GM12872 (cell line): ENCODE results near the gene RPS6KL1.

Source experiments
- CTCF ChIP-seq: IDR thresholded peaks from 3 replicates; pipeline ENCODE4 v1.5.1; 2011; ENCODE audit warnings: low read depth, mild to moderate bottlenecking, low read length, moderate library complexity; ENCODE audit not compliant: insufficient read depth

Gene RPS6KL1

GRCh38 chr14:74855021-74855420, 68.0 kb downstream of the RPS6KL1 start:
- no peak for TF ChIP-seq CTCF
